ENCODE results near the gene ERBB2.

GRCh38 chr17:39666601-39667261 lies 33.1 kb upstream of the ERBB2 start:
- TF ChIP-seq AKAP8 (CRISPR knock-in tag; IDR thresholded peaks at IDR 0.05) (no peak), NFRKB (IDR thresholded peaks at IDR 0.05) (no peak), ETS1 (CRISPR knock-in tag; IDR thresholded peaks at IDR 0.05) (no peak), ARHGAP35 (CRISPR knock-in tag; IDR thresholded peaks at IDR 0.05; ENCODE audit: borderline replicate concordance) (no peak), POLR2AphosphoS2 (IDR thresholded peaks at IDR 0.05; ENCODE audit: low read depth, low read length) (no peak), ESRRA (CRISPR knock-in tag; IDR thresholded peaks at IDR 0.05; ENCODE audit: low read depth) (no peak), CTCF (CRISPR knock-in tag; IDR thresholded peaks at IDR 0.05) (no peak), CERS6 (CRISPR knock-in tag; IDR thresholded peaks at IDR 0.05) (no peak), REST (IDR thresholded peaks at IDR 0.05; ENCODE audit: borderline replicate concordance in 1 of 2, low read depth in 1 of 2, low read length in 2 of 2) (no peak), RAD21 (CRISPR knock-in tag; IDR thresholded peaks at IDR 0.05) (no peak), PRDM10 (CRISPR knock-in tag; IDR thresholded peaks at IDR 0.05; ENCODE audit: low read depth) (no peak), ATF1 (CRISPR knock-in tag; IDR thresholded peaks at IDR 0.05) (no peak), POLR2A (IDR thresholded peaks at IDR 0.05; ENCODE audit: insufficient read depth in 1 of 2, low read depth in 2 of 2, low read length in 2 of 2) (no peak), DMTF1 (CRISPR knock-in tag; IDR thresholded peaks at IDR 0.05) (no peak)
